Measurements from ENCODE around the gene MRFAP1. TPM values are rescaled to one million over a fixed set of nuclear protein-coding genes. Genes with fewer than 3 reads are reported as not detected.

MRFAP1 gene
- total RNA-seq (2022; extraction: Qiagen RNA extraction): 248 to 261 TPM (median 249 TPM) in 5 replicates

GRCh38 chr4:6640292-6641163, at the start of gene MRFAP1:
TSS of gene MRFAP1 (plus strand) at chr4:6640685. CDS start at chr4:6640863, 178 bp downstream.

Other genes starting within 250 kb of the MRFAP1 start
- gene PPP2R2C, start 168.1 kb upstream of the MRFAP1 start, total RNA-seq (2022; extraction: Qiagen RNA extraction): 32.1 to 41.3 TPM (median 38.7 TPM) in 5 replicates
- 8.2 to 10.6 TPM (median 9.6 TPM) in 5 replicates for gene MAN2B2, start 65.5 kb upstream of the MRFAP1 start, total RNA-seq (2022; extraction: Qiagen RNA extraction)
- gene S100P, start 53.2 kb downstream of the MRFAP1 start, total RNA-seq (2022; extraction: Qiagen RNA extraction): 32.2 to 75.0 TPM (median 64.2 TPM) in 5 replicates
- 30.9 to 36.6 TPM (median 34.0 TPM) in 5 replicates for gene MRFAP1L1, start 69.2 kb downstream of the MRFAP1 start, total RNA-seq (2022; extraction: Qiagen RNA extraction)
- 11.5 to 17.1 TPM (median 16.0 TPM) in 5 replicates for gene BLOC1S4, start 75.5 kb downstream of the MRFAP1 start, total RNA-seq (2022; extraction: Qiagen RNA extraction)
- 5.8 to 8.9 TPM (median 8.7 TPM) in 5 replicates for gene KIAA0232, start 142.0 kb downstream of the MRFAP1 start, total RNA-seq (2022; extraction: Qiagen RNA extraction)

Data from A549 treated with CORT108297 at 1 μM for 4 hours (cell line).